PFSK-1 (cell line): Measurements from ENCODE around the gene GLRX5.

ENCODE experiments used
- FOXP2 ChIP-seq: optimal IDR thresholded peaks from 2 replicates; pipeline ENCODE3; 2011; ENCODE audit warnings: borderline replicate concordance, control low read depth, inconsistent platforms; ENCODE audit not compliant: insufficient read depth; ENCODE audit errors: extremely low read length, extremely low read depth
- POLR2AphosphoS5 ChIP-seq: IDR thresholded peaks from 2 replicates; pipeline ENCODE4 v1.6.1; 2012; ENCODE audit warnings: low read depth, mild to moderate bottlenecking, control low read depth, low read length, moderate library complexity
- SIN3A ChIP-seq: IDR thresholded peaks from 2 replicates; pipeline ENCODE4 v1.6.1; 2012; ENCODE audit warnings: mild to moderate bottlenecking, low read length, moderate library complexity, borderline replicate concordance; ENCODE audit not compliant: insufficient read depth
- TAF1 ChIP-seq: IDR thresholded peaks from 2 replicates; pipeline ENCODE4 v1.6.1; 2012; ENCODE audit warnings: low read length, control low read depth, borderline replicate concordance; ENCODE audit not compliant: insufficient read depth
- TF ChIP-seq, protein P1 (sequence below), 2 experiments: IDR thresholded peaks; 2 replicates each; pipeline versions ENCODE4 v1.6.1 to v1.8.0; 2011 to 2012; ENCODE audit warnings: low read depth in 2 of 2, low read length in 2 of 2, control low read depth in 1 of 2, inconsistent platforms in 1 of 2, mild to moderate bottlenecking in 1 of 2, moderate library complexity in 1 of 2; ENCODE audit not compliant: insufficient read depth in 1 of 2

GLRX5 gene

GRCh38 chr14:95522556-95522955 lies 12.3 kb upstream of the GLRX5 start:
- TF ChIP-seq TAF1 (no peak), FOXP2 (no peak), POLR2AphosphoS5 (no peak), SIN3A (no peak)
- TF ChIP-seq, protein P1, sequence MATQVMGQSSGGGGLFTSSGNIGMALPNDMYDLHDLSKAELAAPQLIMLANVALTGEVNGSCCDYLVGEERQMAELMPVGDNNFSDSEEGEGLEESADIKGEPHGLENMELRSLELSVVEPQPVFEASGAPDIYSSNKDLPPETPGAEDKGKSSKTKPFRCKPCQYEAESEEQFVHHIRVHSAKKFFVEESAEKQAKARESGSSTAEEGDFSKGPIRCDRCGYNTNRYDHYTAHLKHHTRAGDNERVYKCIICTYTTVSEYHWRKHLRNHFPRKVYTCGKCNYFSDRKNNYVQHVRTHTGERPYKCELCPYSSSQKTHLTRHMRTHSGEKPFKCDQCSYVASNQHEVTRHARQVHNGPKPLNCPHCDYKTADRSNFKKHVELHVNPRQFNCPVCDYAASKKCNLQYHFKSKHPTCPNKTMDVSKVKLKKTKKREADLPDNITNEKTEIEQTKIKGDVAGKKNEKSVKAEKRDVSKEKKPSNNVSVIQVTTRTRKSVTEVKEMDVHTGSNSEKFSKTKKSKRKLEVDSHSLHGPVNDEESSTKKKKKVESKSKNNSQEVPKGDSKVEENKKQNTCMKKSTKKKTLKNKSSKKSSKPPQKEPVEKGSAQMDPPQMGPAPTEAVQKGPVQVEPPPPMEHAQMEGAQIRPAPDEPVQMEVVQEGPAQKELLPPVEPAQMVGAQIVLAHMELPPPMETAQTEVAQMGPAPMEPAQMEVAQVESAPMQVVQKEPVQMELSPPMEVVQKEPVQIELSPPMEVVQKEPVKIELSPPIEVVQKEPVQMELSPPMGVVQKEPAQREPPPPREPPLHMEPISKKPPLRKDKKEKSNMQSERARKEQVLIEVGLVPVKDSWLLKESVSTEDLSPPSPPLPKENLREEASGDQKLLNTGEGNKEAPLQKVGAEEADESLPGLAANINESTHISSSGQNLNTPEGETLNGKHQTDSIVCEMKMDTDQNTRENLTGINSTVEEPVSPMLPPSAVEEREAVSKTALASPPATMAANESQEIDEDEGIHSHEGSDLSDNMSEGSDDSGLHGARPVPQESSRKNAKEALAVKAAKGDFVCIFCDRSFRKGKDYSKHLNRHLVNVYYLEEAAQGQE (IDR thresholded peaks at IDR 0.05; ENCODE audit: insufficient read depth in 1 of 2, low read depth in 2 of 2, low read length in 2 of 2): no peak

DNA sequence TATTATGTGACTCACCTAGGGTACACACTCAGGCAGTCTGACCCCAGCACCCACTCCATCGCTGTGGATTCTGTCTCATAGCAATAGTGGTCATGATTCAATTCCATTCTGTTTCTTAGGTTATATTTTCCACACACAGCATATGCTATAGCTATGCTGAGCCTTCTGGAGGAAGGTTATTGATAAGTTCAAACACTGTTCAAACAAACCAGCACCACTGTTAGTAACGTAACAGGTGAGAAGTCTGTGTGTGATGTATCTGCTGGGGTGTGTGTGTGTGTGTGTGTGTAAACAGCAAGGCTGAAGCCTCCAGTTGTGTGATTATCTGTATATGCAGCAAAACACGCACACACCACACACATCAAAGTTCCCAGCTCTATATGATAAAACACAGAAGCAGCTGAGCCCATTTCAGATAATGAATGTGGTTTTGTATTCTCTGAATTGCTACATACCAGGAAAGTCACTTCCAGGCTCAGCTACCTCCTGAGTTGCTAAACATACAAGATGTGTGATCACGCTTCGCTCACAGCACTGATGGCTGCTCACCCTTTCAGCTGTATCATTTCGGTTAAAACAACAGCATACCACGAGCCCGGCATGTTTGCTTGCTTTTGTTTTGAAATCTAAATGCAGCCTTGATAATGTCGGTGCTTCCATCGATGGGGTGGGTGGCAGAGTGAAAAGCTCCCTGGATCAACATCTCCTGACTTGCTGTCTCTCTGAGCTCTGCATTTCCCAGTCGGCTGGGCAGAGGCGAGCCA lies 11.6 kb upstream of the GLRX5 start:
- TF ChIP-seq, protein P1 (IDR thresholded peaks at IDR 0.05; ENCODE audit: insufficient read depth in 1 of 2, low read depth in 2 of 2, low read length in 2 of 2): no peak
- no peak for TF ChIP-seq SIN3A
- TF ChIP-seq FOXP2: no peak
- TF ChIP-seq TAF1: no peak
- TF ChIP-seq POLR2AphosphoS5: no peak

DNA sequence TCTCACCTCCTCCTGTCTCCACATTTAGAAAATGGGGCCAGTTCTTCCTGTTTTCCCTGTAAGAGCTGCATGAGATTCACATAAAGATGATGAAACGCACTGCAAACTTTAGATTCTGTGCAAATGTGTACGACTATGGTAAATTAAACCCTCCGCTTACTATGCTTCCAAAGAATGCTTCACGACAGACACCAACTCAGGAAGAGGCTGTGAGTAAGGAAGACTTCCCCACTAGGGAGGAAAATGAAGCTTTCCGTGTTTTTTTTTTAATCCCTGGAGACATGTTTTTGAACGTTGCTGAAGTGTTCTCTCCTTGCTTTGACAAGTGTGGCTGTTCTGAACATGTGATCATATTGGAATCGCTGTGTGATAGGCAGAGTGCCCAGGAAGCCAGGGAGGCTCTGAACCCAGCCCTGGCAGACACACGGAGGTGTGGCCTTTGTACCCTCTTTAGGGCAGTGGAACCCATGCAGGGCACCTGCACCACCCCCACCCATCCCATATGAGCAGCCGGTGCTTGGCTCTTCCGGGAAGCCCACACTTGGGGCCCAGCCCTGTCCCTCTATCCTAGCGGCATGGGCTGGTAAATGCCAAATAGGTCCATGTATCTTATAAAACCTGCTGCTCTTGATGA lies 10.9 kb upstream of the GLRX5 start:
- TF ChIP-seq, protein P1 (IDR thresholded peaks at IDR 0.05; ENCODE audit: insufficient read depth in 1 of 2, low read depth in 2 of 2, low read length in 2 of 2): no peak
- no peak for TF ChIP-seq POLR2AphosphoS5
- no peak for TF ChIP-seq FOXP2
- no peak for TF ChIP-seq SIN3A
- no peak for TF ChIP-seq TAF1

- TF ChIP-seq, protein P1 (IDR thresholded peaks at IDR 0.05; ENCODE audit: insufficient read depth in 1 of 2, low read depth in 2 of 2, low read length in 2 of 2): no peak
- TF ChIP-seq TAF1: no peak
These were observed 9.9 kb upstream of the GLRX5 start for GRCh38 chr14:95524706-95525512.
